HEK293 (cell line): ENCODE results near the gene SHISAL1.

Source experiments
- CTCF ChIA-PET: fragments of 350-600 bp; formaldehyde crosslinking; extraction: SDS; loops from one replicate; lab custom pipeline; 2021; ENCODE audit warnings: antibody characterized with exemption; lab: Yijun Ruan, JAX
- POLR2A ChIA-PET: fragments of 300-600 bp; formaldehyde crosslinking; extraction: SDS; loops from one replicate; lab custom pipeline; 2020; ENCODE audit warnings: antibody characterized with exemption, inconsistent platforms; lab: Yijun Ruan, JAX
- H3K27ac ChIP-seq: fragments of 200-500 bp; sonication (Bioruptor generic); 2 replicates; pipeline ENCODE4 v1.5.1; 2014; ENCODE audit warnings: low read depth, low read length, control low read depth, inconsistent platforms; ENCODE audit errors: extremely low read depth
- H3K36me3 ChIP-seq, 2 experiments: fragments of 200-500 bp in 1 of 2; sonication (Bioruptor generic) in 1 of 2; 1 replicate in 1 of 2; 2 replicates in 1 of 2; pipeline ENCODE4 v1.5.1; 2014 to 2017; ENCODE audit warnings: inconsistent platforms in 2 of 2, low read length in 2 of 2; ENCODE audit not compliant: control insufficient read depth in 2 of 2, insufficient read depth in 1 of 2
- H3K4me1 ChIP-seq: fragments of 200-500 bp; sonication (Bioruptor generic); 2 replicates; pipeline ENCODE4 v1.5.1; 2014; ENCODE audit warnings: mild to moderate bottlenecking, low read length, inconsistent platforms; ENCODE audit not compliant: control insufficient read depth, insufficient read depth
- H3K4me3 ChIP-seq: 2 replicates; pipeline ENCODE4 v1.5.1; 2011; ENCODE audit warnings: low read depth, mild to moderate bottlenecking, control low read depth, low read length, moderate library complexity
- H3K9me3 ChIP-seq: fragments of 200-500 bp; sonication (Bioruptor generic); 2 replicates; pipeline ENCODE4 v1.5.1; 2014; ENCODE audit warnings: low read depth, low read length, inconsistent platforms; ENCODE audit not compliant: control insufficient read depth, insufficient read depth
- ELK4 ChIP-seq: IDR thresholded peaks from 2 replicates; pipeline ENCODE4 v1.6.1; 2011; ENCODE audit warnings: mild to moderate bottlenecking, low read depth, low read length, borderline replicate concordance
- GLI4 ChIP-seq: fragments of 450-650 bp; formaldehyde crosslinking; IDR thresholded peaks from 2 replicates; pipeline ENCODE4 v1.5.1; 2016; ENCODE audit warnings: missing biosample characterization, missing genetic modification characterization
- GLIS1 ChIP-seq: fragments of 450-650 bp; formaldehyde crosslinking; IDR thresholded peaks from 2 replicates; pipeline ENCODE4 v1.5.1; 2016; ENCODE audit warnings: missing biosample characterization, missing genetic modification characterization
- HOXD13 ChIP-seq: sonication (generic); formaldehyde crosslinking; IDR thresholded peaks from 2 replicates; pipeline ENCODE4 v1.8.0; 2022; ENCODE audit warnings: missing genetic modification reagents, borderline replicate concordance
- KLF1 ChIP-seq: fragments of 450-650 bp; formaldehyde crosslinking; IDR thresholded peaks from 2 replicates; pipeline ENCODE4 v1.5.1; 2016; ENCODE audit warnings: missing biosample characterization, missing genetic modification characterization
- KLF10 ChIP-seq: fragments of 450-650 bp; IDR thresholded peaks from 2 replicates; pipeline ENCODE4 v1.5.1; 2018; ENCODE audit warnings: missing biosample characterization, mild to moderate bottlenecking, missing genetic modification characterization
- MZF1 ChIP-seq: fragments of 450-650 bp; formaldehyde crosslinking; IDR thresholded peaks from 2 replicates; pipeline ENCODE4 v1.5.1; 2017; ENCODE audit warnings: missing biosample characterization, missing genetic modification characterization, borderline replicate concordance
- SCRT1 ChIP-seq: fragments of 450-650 bp; formaldehyde crosslinking; IDR thresholded peaks from 2 replicates; pipeline ENCODE4 v1.5.1; 2016; ENCODE audit warnings: missing biosample characterization, missing genetic modification characterization, borderline replicate concordance
- TCF7L2 ChIP-seq: IDR thresholded peaks from 2 replicates; pipeline ENCODE4 v1.6.1; 2011; ENCODE audit warnings: low read depth, mild to moderate bottlenecking, inconsistent platforms, low read length, moderate library complexity, borderline replicate concordance
- TRIM28 ChIP-seq: IDR thresholded peaks from 2 replicates; pipeline ENCODE4 v1.6.1; 2011; ENCODE audit warnings: low read length, control low read depth, borderline replicate concordance
- ZEB2 ChIP-seq: fragments of 450-650 bp; formaldehyde crosslinking; IDR thresholded peaks from 2 replicates; pipeline ENCODE4 v1.5.1; 2016; ENCODE audit warnings: missing biosample characterization, missing genetic modification characterization
- ZNF114 ChIP-seq: fragments of 450-650 bp; formaldehyde crosslinking; IDR thresholded peaks from 2 replicates; pipeline ENCODE4 v1.5.0; 2017; ENCODE audit warnings: missing biosample characterization, missing genetic modification characterization
- ZNF138 ChIP-seq: fragments of 450-650 bp; formaldehyde crosslinking; IDR thresholded peaks from 2 replicates; pipeline ENCODE4 v1.5.1; 2016; ENCODE audit warnings: missing biosample characterization, missing genetic modification characterization, borderline replicate concordance
- ZNF174 ChIP-seq: fragments of 450-650 bp; formaldehyde crosslinking; IDR thresholded peaks from 2 replicates; pipeline ENCODE4 v1.5.0; 2017; ENCODE audit warnings: missing biosample characterization, mild to moderate bottlenecking, missing genetic modification characterization
- ZNF202 ChIP-seq: fragments of 450-650 bp; formaldehyde crosslinking; IDR thresholded peaks from 2 replicates; pipeline ENCODE4 v1.5.1; 2016; ENCODE audit warnings: missing biosample characterization, missing genetic modification characterization, borderline replicate concordance
- ZNF292 ChIP-seq: fragments of 450-650 bp; formaldehyde crosslinking; IDR thresholded peaks from 2 replicates; pipeline ENCODE4 v1.5.1; 2016; ENCODE audit warnings: low read depth, missing biosample characterization, missing genetic modification characterization, borderline replicate concordance
- ZNF366 ChIP-seq: fragments of 450-650 bp; formaldehyde crosslinking; conservative IDR thresholded peaks from 2 replicates; pipeline ENCODE4 v1.5.1; 2016; ENCODE audit warnings: missing biosample characterization, missing genetic modification characterization
- ZNF521 ChIP-seq: fragments of 450-650 bp; formaldehyde crosslinking; IDR thresholded peaks from 2 replicates; pipeline ENCODE4 v1.5.1; 2017; ENCODE audit warnings: missing biosample characterization, mild to moderate bottlenecking, missing genetic modification characterization
- ZNF560 ChIP-seq: fragments of 450-650 bp; formaldehyde crosslinking; IDR thresholded peaks from 2 replicates; pipeline ENCODE4 v1.5.1; 2017; ENCODE audit warnings: missing biosample characterization, missing genetic modification characterization, borderline replicate concordance
- ZNF580 ChIP-seq: fragments of 450-650 bp; formaldehyde crosslinking; IDR thresholded peaks from 2 replicates; pipeline ENCODE4 v1.5.1; 2016; ENCODE audit warnings: missing biosample characterization, missing genetic modification characterization
- ZNF596 ChIP-seq: fragments of 450-650 bp; IDR thresholded peaks from 2 replicates; pipeline ENCODE4 v1.5.0; 2018; ENCODE audit warnings: missing biosample characterization, mild to moderate bottlenecking, missing genetic modification characterization, moderate library complexity
- ZNF654 ChIP-seq: fragments of 450-650 bp; formaldehyde crosslinking; IDR thresholded peaks from 2 replicates; pipeline ENCODE4 v1.5.1; 2016; ENCODE audit warnings: low read depth, missing biosample characterization, missing genetic modification characterization
- ZNF747 ChIP-seq: fragments of 450-650 bp; formaldehyde crosslinking; IDR thresholded peaks from 2 replicates; pipeline ENCODE4 v1.5.1; 2016; ENCODE audit warnings: missing biosample characterization, missing genetic modification characterization
- TF ChIP-seq, protein P1 (sequence below): fragments of 450-650 bp; formaldehyde crosslinking; IDR thresholded peaks from 2 replicates; pipeline ENCODE4 v1.5.1; 2016; ENCODE audit warnings: missing biosample characterization, missing genetic modification characterization
- TF ChIP-seq, protein P2 (sequence below): fragments of 450-650 bp; formaldehyde crosslinking; conservative IDR thresholded peaks from 2 replicates; pipeline ENCODE4 v1.5.1; 2016; ENCODE audit warnings: low read depth, missing biosample characterization, missing genetic modification characterization

Gene SHISAL1

GRCh38 chr22:44200451-44200850, 112.3 kb downstream of the SHISAL1 start:
- CTCF ChIA-PET, result interaction anchor here (0.6 to 0.8 kb wide), 2 partner anchors 119 to 647 kb away, joined by 3 to 4 read pairs; no protein-coding TSS in a partner anchor
- no peak overlapping the region for H3K27ac ChIP-seq
- no peak for TF ChIP-seq GLIS1 (tag by site-specific recombination)
- no peak for TF ChIP-seq ZEB2 (tag by site-specific recombination)
- TF ChIP-seq, protein P1, sequence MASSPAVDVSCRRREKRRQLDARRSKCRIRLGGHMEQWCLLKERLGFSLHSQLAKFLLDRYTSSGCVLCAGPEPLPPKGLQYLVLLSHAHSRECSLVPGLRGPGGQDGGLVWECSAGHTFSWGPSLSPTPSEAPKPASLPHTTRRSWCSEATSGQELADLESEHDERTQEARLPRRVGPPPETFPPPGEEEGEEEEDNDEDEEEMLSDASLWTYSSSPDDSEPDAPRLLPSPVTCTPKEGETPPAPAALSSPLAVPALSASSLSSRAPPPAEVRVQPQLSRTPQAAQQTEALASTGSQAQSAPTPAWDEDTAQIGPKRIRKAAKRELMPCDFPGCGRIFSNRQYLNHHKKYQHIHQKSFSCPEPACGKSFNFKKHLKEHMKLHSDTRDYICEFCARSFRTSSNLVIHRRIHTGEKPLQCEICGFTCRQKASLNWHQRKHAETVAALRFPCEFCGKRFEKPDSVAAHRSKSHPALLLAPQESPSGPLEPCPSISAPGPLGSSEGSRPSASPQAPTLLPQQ, result no peak
- no peak for TF ChIP-seq SCRT1
- TF ChIP-seq ELK4, result no peak
- no peak for TF ChIP-seq KLF1 (tag by site-specific recombination)
- TF ChIP-seq ZNF654 (tag by site-specific recombination), result no peak
- TF ChIP-seq ZNF114 (tag by site-specific recombination), result no peak
- TF ChIP-seq ZNF560 (tag by site-specific recombination), result no peak
- TF ChIP-seq GLI4 (tag by site-specific recombination), result no peak
- TF ChIP-seq KLF10 (tag by site-specific recombination), result no peak
- no peak for TF ChIP-seq ZNF366
- no peak for TF ChIP-seq ZNF292
- no peak for TF ChIP-seq ZNF596 (tag by site-specific recombination)
- TF ChIP-seq ZNF747, result no peak
- TF ChIP-seq MZF1, result no peak
- TF ChIP-seq, all 188 proteins: peak for 0
- POLR2A ChIA-PET, result no interaction called here
- Histone ChIP-seq H3K36me3 (no peaks in the 10 kb centered on the region), H3K4me1 (0 out of 2 replicates have a peak, but pooled peaks cover 3% of the 10 kb centered on the region), H3K9me3 (no peaks in the 10 kb centered on the region), H3K4me3 (no peak overlapping the region)

DNA sequence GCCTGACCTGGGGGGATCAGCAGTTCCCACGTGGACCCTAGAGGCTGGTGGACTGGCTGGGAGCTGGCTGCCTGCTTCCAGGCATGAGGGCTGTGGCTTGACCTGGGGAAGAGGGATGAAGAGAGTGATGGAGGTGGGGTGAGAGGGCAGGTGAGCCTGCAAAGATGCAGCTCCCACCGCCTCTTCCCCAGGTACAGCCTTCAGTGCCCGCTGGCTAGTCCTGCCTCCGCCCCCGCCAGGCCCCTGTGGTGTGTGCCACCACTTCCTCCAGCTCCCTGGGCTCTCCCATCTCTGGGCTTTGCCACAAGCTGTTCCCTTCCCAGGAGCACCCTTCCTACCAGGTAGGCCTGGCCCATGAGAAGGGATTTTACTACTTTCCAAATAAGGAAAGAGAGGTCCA, 112.9 kb downstream of the SHISAL1 start:
- ChIA-PET CTCF (interaction anchor here (0.6 kb wide), 1 partner anchor 648 kb away, joined by 3 read pairs; no protein-coding TSS in a partner anchor), POLR2A (no interaction called here)
- H3K9me3 ChIP-seq, result no peaks in the 10 kb centered on the region
- TF ChIP-seq HOXD13 (CRISPR knock-in tag) (no peak), ZNF521 (tag by site-specific recombination) (no peak), TCF7L2 (no peak), ZNF174 (tag by site-specific recombination) (no peak), ZNF580 (tag by site-specific recombination) (no peak), ZNF202 (no peak), TRIM28 (no peak), ZNF138 (no peak)
- TF ChIP-seq, protein P2, sequence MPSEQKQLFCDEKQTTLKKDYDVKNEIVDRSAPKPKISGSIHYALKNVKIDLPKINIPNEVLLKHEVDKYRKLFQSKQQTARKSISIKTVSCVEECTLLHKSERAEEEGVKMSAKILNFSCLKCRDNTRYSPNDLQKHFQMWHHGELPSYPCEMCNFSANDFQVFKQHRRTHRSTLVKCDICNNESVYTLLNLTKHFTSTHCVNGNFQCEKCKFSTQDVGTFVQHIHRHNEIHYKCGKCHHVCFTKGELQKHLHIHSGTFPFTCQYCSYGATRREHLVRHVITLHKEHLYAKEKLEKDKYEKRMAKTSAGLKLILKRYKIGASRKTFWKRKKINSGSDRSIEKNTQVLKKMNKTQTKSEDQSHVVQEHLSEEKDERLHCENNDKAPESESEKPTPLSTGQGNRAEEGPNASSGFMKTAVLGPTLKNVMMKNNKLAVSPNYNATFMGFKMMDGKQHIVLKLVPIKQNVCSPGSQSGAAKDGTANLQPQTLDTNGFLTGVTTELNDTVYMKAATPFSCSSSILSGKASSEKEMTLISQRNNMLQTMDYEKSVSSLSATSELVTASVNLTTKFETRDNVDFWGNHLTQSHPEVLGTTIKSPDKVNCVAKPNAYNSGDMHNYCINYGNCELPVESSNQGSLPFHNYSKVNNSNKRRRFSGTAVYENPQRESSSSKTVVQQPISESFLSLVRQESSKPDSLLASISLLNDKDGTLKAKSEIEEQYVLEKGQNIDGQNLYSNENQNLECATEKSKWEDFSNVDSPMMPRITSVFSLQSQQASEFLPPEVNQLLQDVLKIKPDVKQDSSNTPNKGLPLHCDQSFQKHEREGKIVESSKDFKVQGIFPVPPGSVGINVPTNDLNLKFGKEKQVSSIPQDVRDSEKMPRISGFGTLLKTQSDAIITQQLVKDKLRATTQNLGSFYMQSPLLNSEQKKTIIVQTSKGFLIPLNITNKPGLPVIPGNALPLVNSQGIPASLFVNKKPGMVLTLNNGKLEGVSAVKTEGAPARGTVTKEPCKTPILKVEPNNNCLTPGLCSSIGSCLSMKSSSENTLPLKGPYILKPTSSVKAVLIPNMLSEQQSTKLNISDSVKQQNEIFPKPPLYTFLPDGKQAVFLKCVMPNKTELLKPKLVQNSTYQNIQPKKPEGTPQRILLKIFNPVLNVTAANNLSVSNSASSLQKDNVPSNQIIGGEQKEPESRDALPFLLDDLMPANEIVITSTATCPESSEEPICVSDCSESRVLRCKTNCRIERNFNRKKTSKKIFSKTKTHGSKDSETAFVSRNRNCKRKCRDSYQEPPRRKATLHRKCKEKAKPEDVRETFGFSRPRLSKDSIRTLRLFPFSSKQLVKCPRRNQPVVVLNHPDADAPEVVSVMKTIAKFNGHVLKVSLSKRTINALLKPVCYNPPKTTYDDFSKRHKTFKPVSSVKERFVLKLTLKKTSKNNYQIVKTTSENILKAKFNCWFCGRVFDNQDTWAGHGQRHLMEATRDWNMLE (tag by site-specific recombination), result no peak
- TF ChIP-seq, all 188 proteins: peak for 0
- no peak overlapping the region for H3K4me3 ChIP-seq
- 0 out of 2 replicates have a peak, but pooled peaks cover 3% of the 10 kb centered on the region for H3K4me1 ChIP-seq
- no peaks in the 10 kb centered on the region for H3K36me3 ChIP-seq
- no peak overlapping the region for H3K27ac ChIP-seq
